Umbilical cord (tissue), 2 donors: ENCODE data around the gene RAMP3. TPM values are rescaled to one million over a fixed set of nuclear protein-coding genes. Genes with fewer than 3 reads are reported as not detected.
"Not testable (repeated sequence)": the region's sequence is repeated elsewhere in the genome, so short reads cannot be mapped to it uniquely, and the experiment has no call there.

Experiments
- DNase-seq: peaks from one replicate; pipeline ENCODE4 v3.0.0-alpha.2; 2015; ENCODE audit warnings: low spot score
- total RNA-seq: library from RNA; depleted of rRNA; stranded (reverse); fragments of >200 nt; gene quantifications from one replicate; pipeline ENCODE4 v1.2.3, GENCODE V29; 2014; ENCODE audit warnings: low replicate concordance; ENCODE audit not compliant: insufficient read depth

The RAMP3 gene
- total RNA-seq, 1 donor from 2014 or later = 3.1 TPM

DNA sequence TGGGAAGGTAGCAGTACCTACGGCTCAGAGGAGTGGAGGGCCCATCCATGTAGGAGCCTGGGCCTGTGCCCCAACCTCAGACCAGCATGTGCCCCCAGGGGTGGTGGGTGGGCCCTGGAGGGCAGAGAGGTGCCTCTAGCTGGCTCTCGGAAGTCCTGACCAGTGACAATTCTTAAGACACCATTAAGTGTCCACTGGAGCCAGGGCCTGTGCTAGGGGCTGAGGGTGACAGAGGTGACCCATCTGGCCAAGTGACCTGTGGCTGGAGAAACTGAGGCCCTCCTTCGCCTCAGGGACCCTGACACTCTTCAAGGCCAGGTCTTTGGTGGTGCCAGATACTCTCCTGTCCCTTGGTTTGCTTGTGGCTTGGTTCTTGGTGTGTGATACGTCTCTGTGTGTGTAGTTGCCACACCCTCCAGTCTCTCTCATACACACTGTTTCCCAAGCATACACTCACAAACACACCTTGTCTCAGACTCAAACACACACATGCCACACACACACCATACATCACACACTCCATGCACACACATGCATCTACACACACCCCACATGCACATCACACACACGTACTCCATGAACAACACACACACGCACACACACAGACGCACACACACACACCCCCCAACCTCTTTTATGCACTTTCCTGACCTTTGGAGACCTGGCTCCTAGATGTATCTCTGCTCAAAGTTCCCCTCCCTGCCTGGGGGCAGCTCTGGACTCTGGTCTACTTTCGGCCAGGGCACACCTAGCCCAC, 897 bp upstream of the RAMP3 start:
- DNase-seq = no peak

DNA sequence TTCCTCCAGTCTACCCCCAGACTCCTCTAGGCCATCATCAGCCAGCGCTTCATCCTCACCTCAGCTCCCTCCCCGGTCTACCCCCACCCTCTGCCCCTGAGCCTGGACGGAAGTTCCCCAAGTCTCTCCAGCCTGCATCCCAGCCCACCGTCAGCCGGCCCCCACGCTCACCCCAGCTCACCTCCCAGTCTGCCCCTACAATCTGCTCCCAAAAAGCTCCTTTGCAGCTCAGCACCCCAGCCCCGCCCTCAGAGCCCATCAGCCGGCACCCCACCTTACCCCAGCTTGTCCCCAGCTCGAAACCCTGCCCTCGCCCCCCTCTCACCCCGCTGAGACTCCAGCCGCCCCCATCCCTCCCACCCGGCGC, 322 bp upstream of the RAMP3 start:
- no peak for DNase-seq

DNA sequence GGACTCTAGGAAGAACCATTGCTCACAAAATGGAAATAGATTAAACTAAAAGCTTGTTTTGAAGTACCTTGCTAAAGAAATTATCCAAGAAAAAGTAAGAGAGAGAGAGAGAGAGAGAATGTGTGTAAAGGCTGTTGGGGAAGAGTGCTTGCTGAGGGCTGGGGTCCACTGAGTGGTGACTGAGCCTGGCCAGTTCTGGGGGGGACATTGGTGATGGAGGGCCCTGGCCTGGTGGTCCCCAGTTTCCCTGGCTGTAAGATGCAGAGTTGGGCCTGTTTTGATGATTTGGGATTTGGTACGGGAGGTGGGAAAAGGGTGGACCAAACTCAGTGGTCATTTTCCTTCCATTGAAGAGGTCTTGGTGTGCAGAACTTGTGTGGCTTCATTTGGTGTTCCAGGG, 880 bp downstream of the RAMP3 start:
- no peak for DNase-seq

DNA sequence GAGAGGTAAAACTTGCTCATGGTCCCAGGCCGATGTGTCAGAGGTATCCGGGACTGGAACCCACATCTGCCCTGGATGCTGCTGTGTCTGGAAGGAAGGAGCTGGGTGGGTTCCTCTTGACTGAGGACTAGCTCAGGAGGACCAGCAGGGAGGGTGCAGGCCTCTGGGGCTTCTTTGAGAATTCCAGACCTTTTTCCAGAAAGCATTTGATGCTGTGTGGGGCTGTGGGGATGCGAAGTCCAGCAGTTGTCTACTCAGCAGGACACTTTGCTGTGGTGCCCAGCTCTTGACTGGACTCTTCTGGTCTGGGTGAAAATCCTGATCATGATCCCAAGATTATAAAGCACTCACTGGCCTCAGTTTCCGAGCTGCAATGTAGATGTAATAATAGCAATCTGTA, 1.7 kb downstream of the RAMP3 start:
- DNase-seq = no peak

DNA sequence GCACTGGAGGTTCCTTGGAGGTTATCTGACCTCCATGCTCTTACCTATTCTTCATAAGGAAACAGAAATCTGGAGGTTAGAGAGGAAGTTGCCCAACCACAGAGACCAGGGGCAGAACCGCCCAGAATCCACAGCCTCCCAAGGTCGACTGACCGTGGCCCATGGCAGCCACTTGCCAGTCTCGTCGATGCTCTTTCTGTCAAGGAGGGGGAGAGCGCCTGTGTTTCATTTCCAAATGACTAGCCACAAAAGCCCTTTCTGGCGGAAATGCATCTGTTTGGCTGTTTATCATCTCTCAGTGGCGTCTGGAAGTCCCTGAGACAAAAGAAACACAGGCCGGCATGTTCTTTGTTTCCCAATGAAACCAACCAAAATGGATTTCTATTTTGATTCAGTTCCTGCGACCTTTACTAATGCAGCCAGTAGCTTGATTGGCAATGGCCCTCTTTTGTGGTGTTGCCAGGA, 2.9 kb downstream of the RAMP3 start:
- DNase-seq = no peak

DNA sequence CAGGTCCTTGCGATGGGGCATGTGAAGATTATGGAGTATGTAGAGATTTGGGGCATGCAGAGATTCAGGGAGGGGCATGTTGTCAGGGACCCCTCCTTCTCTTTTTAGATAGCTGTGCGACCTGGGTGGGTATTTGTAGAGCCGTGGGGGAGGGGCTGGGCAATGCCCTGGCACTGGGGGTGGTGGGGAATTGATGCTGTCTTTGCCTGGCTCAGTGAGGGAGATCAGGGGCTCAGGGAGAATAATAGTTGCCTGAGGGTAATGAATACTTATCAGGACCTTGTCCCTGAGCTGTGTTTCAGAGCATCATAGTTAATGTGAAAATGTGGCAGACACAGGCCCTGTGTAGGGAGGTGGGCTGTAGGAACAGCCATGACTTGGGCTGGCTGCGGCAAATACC, 3.5 kb downstream of the RAMP3 start:
- DNase-seq = no peak

DNA sequence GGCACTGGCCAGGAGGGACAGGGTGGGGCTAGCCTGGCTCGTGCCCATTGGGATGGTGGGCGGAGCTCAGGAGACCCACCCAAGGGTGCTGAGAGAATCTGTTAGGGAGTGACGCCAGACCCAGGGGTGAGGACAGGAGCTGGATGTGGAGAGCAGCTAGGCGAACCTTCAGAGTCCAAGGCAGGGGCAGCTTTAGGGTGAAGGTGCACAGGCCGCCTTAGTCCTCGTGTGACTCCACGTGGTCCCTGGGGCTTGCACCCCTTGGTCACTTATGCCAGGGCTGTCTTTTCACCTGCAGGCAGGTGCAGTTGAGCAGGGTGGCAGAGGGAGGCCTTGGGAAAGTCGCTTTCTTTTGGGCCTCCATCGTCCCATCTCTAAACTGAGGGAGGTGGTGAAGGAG, 4.3 kb downstream of the RAMP3 start:
- DNase-seq = no peak

DNA sequence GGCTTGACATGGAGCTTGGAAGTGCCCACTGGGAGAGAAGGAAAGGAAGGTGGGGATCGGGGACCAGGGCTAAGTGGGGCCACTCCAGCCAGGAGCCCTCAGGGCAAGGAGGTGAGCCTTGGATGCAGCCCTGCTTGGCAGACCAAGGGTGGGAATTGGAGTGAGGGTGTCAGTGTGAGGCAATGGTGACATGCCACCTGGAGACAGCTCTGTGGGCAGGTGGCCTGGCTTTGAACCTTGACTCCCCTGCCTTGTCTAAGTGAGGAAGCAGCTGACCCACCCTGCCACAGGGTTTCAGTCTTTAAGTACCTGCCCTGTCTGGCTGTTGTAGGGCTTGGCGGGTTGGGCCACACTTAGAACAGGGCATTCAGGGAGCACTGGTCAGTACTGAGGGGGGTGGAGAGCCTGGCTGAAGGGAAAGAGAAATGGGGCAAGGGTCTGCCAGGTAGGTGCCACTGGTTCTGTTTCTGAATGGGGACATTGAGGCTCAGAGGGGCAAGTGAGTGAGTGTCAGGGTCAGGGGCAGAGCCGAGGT, 4.8 kb downstream of the RAMP3 start:
- DNase-seq = no peak

DNA sequence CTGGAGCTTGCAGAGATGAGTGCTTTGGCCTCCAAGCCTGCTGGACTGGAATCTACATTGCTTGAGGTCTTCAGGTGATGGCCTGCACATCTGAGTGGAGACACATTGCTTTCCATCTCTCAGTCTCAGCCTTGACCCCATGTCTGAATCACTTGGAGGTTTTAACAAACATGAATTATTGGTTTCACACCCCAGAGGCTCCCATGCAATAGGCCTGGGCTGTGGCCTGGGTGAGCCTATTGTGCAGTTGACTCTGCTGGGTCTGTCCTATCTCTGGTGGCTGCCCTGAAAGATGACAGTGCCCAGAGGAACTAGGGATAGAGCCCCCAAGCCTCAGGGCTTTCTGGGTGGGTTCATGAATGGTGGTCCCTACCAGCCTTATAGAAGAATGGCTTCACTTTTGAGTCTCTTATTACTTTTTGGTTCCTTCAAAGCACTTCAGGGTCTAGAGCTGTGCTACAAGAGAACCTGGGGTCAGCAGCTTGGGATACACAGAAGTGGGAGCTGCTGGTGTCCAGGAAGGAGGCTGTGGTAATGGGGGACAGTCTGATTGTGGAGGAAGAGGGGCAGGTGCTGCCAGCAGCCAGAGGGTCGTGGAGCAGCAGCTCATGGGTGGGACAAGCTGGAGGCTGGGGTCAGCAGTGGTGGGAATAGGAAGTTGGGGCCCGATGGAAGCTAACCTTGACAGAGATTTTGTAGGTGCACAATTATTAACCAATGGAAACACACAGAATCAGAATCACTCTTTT, 5.5 kb downstream of the RAMP3 start:
- DNase-seq = no peak

DNA sequence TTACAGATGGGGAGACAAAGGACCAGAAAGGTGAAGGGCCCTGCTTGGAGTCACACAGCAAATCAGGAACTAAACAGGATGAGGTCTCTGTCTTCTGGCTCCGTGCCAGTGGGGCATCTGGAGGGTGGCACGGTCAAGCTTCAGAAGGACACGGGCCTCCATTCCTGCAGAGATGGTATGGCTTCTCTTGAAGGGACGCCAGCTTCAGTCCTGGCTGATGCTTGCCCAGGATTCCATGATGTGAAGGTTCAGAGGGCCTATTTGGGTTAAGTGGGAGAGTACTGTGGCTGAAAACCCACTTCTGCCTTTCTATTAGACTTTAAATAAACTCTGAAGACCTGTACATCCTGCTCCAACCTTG, 6.1 kb downstream of the RAMP3 start:
- no peak for DNase-seq

DNA sequence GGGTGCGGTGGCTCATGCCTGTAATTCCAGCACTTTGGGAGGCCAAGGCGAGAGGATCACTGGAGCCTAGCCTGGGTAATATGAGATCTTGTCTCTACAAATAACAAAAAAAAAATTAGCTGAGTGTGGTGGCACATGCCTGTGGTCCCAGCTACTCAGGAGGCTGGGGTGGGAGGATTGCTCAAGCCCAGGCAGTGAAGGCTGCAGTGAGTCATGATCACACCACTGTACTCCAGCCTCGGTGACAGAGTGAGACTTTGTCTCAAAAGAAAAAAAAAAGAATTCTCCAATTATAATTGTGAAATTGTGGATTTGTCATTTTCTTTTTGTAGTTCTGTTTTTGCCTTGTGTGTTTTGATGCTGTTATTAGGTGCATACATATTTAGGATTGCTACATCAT, 6.7 kb downstream of the RAMP3 start:
- DNase-seq = not testable (repeated sequence)

DNA sequence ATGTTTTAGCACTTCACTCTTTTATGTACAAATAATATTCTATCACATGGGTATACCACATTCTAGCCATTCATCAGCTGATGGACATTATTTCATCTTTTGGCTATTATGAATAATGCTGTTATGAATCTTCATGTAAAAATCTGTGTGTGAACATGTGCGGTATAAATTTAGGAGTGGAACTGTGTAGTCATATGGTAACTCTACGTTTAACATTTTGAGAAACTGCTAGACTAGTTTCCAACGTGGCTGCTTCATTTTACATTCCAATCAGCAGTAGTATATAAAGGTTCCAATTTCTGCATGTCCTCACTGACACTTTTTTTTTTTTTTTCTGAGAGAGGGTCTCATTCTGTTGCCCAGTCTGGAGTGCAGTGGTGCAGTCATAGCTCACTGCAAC, 8.3 kb downstream of the RAMP3 start:
- no peak for DNase-seq

DNA sequence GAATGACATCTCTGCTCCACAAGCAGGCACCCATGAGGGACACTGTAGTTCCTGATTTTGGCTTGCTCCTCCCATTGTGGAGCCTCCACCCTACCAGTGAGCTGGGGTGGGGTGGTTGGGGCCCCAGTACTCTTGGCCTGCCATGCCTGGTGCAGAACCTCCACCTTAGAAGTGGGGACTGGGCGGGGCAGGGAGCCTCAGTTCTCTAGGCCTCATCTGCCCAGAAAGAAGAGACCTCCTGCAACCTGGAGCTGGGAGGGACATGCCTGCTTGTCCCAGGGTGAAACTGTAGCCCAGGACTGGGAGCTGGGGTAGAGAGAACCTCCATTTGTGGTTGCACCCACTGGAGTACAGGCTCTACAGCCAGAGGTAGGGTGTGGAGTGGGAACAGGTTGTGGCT, 14.4 kb downstream of the RAMP3 start:
- no peak for DNase-seq

DNA sequence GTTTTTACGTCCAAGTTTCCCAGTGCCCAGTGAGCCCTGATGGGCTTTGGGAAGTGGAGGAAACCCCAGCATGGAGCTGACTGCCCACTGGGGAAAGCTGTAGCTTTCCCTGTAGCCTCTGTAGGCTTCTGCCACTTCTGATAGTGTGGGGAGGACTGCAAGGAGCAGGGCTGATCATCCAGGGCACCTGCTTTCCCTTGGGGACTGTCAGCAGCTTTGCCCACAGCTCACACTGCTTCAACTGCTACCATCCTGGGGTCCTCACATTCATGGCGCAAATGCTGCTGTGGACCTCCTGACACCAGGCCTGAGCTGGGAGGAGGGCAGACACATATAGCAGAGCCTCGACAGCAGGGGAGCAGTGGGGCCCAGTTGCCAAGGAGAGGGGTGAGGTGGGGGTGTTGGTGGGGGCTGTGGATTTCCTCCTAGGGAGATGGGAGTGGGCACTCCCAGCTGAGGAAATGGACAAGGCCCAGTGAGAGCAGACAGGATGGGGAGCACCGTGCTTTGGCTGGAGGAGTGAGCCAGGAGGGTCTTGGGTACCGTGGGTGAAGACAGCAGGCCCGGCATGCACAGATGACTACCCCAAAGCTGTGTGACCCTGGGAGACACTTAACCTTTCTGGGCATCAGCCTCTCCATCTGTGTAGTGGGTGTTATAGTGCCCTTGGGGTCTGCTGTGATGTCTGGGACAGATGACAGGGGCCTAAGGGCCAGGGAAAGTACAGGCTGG, 16.2 kb downstream of the RAMP3 start:
- no peak for DNase-seq

DNA sequence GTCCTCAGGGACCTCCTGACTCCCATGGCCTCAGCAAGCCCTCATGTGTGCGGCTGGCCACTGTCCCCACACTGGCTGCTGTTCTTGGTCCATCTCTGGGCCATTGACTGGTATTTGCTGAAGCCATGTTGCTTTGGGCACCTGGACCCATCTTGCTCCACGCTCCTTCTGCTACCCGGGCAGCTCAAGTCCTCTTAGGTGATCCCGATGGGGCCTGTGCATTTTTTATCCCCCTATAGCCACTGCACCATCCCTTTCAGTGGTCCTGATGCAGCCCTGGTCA, 16.7 kb downstream of the RAMP3 start:
- no peak for DNase-seq

DNA sequence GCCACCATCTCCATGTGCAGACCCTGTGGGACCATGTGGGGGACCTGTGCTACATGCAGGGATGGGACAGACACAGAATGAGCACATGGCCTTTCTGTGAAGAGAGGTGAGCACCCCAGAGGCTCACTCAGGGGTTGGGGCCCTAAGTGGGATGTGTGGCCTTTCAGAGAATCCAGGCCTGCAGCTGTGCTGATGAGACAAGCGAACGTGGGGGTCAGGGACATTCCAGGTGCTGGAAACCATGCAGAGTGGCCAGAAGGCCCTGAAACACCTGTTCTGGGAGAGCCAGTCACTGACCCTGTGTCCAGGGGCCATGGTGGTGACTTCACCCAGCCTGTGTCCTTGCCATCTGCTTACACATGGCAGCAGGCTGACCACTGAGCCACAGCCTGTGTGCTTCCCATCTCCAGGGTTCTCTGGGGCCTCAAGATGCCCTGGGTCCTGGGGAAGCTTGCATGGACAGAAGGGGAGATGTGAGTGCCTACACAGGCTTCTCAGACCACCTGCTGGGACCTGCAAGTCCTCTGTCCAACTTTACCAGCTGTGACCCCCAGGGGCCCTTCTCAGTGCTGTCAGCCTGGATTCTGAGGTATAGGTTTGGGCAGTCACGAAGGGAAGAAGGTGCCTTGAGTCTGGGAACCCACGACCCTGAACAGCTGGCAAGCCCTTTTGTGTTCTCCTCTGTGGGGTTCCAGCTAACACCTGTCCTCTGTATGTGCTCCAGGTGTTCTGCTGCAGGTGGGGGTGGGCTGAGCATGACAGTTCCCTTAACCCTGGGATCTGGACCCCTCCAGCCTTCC, 17.6 kb downstream of the RAMP3 start:
- no peak for DNase-seq

DNA sequence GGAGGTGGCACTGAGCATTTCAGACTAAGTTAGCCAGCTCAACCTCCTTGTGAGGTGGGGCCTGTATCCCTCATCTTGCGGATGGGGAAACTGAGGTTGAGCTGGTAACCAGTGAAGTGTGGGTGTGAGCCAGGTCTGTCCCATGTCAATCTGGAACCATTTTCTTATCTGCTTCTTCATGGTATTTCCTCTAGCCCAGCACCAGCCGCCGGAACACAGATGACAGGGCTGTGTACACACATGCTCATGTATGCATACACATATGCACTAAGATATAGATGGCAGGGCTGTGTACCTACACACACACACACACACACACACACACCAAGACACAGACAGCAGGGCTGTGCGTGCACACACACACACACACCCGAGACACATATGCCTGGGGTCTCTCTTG, 18.5 kb downstream of the RAMP3 start:
- no peak for DNase-seq

DNA sequence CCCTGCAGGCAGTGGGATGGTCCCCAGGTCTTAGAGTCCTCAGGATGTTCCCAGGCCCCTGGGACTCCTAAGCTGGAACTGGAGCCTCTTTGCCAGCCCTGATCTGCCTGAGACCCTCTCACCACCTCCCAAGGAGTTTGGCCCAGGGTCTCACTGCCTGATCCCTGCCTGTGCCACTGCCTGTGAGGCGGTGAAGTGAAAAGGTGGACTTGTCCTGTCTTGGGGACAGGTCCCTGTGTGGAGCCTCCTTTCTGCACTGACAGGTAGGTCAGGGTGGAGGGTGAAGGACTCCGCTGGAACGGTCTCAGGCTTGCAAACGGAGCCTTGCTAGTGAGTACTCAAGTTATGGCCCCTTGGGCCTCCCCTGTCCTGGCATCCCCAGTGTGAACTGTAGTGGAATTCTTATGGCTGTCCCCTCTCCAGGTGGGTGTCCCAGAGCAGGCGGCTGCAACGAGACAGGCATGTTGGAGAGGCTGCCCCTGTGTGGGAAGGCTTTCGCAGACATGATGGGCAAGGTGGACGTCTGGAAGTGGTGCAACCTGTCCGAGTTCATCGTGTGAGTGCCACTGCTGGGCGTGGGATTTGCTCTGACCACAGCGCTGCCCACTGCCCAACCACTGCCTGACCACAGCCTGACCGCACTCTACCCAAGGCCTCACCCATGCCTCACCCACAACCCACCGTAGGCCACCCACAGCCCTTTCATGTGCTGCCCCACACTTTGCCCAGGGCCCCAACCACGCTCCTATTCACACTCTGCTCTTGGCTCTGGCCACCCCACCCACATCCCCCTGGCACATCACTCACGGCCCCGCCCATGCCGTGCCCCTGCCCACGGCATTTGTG, 19.5 kb downstream of the RAMP3 start:
- DNase-seq = no peak

DNA sequence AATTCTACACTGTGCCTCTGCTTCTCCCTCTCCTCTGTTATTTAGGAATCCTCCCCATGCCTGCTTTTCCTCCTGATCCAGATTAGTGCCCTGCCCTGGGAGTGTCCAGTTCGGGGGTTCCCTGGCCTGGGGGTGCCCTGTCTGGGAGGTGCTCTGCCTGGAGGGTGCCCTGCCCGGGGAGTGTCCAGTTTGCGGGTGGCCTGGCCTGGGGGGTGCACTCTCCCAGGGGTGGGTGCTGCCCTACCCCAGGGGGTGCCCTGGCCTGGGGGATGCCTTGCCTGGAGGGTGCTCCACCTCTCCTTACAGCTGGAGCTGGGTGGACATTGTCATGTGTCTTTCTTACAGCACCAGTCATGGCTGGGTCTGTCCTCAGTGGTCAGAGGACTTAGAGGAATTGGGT, 20.2 kb downstream of the RAMP3 start:
- DNase-seq = no peak

DNA sequence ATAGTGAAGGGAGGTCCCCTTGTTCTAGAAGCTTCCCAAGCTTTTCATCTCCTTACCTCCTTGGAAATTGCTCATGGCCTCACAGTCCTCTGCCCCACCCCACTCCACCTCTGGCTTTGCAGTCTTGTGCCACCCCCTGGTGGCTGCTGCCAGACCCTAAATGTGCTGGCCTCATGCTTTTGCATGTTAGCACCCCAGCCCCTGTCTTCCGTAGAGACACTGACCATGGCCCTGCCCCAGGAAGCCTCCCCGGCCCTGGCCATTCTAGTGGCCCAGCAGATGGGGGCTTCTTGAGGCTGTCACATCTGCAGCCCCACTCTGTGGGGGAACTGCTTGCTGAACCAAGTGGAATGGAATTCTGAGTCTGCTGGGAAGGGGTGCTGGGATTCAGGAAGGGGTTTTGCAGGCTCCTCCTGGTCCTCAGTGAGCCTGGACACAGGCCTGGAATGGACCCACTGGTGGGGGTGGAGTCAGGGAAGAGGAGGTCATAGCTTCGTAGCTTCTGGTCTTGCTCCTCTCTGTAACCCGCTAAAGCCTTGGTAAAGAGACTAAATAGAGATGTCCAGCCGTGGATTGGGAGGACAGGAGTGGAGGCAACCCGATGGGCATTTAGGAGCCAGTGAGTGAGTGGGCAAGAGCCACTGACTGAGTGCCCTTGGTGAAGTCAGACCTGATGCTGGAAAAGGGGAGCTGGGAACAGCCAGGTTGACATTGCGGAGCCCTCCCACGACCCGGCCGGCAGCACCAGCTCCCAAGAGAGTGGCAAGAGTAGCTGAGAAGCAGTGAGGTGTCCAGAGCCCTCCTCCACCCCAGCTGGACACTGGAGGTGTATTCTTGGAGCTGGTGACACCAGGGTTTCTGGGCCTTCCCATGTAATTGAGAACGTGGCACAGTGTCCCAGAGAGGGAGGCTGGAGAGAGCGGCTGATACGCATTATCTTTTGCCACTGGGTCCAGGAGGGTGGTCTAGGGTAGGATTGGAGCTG, 20.9 kb downstream of the RAMP3 start:
- DNase-seq = no peak
